Liver (tissue), 3 donors: Measurements from ENCODE around the gene TNFSF13.

Experiments
- CTCF ChIP-seq: fragments of 150-350 bp; IDR thresholded peaks from 2 replicates; pipeline ENCODE4 v1.5.1; 2017; ENCODE audit warnings: improper control_type of control experiment, low read depth, low read length; ENCODE audit not compliant: missing input control
- FOXA1 ChIP-seq: IDR thresholded peaks from 2 replicates; pipeline ENCODE4 v1.6.1; 2016; ENCODE audit warnings: antibody characterized with exemption
- GABPA ChIP-seq, 2 donors: IDR thresholded peaks in 1 of 2; conservative IDR thresholded peaks in 1 of 2; 2 replicates each; pipeline ENCODE4 v1.6.1; 2016; ENCODE audit warnings: antibody characterized with exemption in 2 of 2, mild to moderate bottlenecking in 1 of 2, moderate library complexity in 1 of 2
- HNF4A ChIP-seq, 2 donors: conservative IDR thresholded peaks; 2 replicates each; pipeline ENCODE4 v1.6.1; 2016; ENCODE audit warnings: antibody characterized with exemption in 2 of 2, mild to moderate bottlenecking in 2 of 2
- RAD21 ChIP-seq, 2 donors: IDR thresholded peaks; 2 replicates each; pipeline ENCODE4 v1.6.1; 2016; ENCODE audit warnings: antibody characterized with exemption in 2 of 2, mild to moderate bottlenecking in 2 of 2
- REST ChIP-seq: IDR thresholded peaks from 2 replicates; pipeline ENCODE4 v1.6.1; 2016; ENCODE audit warnings: antibody characterized with exemption, mild to moderate bottlenecking
- RXRA ChIP-seq, 2 donors: IDR thresholded peaks; 2 replicates each; pipeline ENCODE4 v1.6.1; 2017 to 2018; ENCODE audit warnings: antibody characterized with exemption in 2 of 2, mild to moderate bottlenecking in 1 of 2
- SP1 ChIP-seq: IDR thresholded peaks from 2 replicates; pipeline ENCODE4 v1.6.1; 2018; ENCODE audit warnings: antibody characterized with exemption, mild to moderate bottlenecking
- TAF1 ChIP-seq: conservative IDR thresholded peaks from 2 replicates; pipeline ENCODE4 v1.6.1; 2016; ENCODE audit warnings: antibody characterized with exemption, mild to moderate bottlenecking
- YY1 ChIP-seq: IDR thresholded peaks from 2 replicates; pipeline ENCODE4 v1.6.1; 2016; ENCODE audit warnings: antibody characterized with exemption, mild to moderate bottlenecking
- TF ChIP-seq, protein P1 (sequence below): IDR thresholded peaks from 2 replicates; pipeline ENCODE4 v1.6.1; 2016; ENCODE audit warnings: antibody characterized with exemption
- donor health status: healthy.
- donor health status: healthy.

- TF ChIP-seq CTCF (no peak), TAF1 (no peak), REST (no peak), SP1 (no peak), GABPA (IDR thresholded peaks at IDR 0.05 in 1 of 2, conservative IDR thresholded peaks at IDR 0.05 in 1 of 2) (no peak), HNF4A (conservative IDR thresholded peaks at IDR 0.05) (no peak), FOXA1 (no peak), RAD21 (IDR thresholded peaks at IDR 0.05) (no peak), RXRA (IDR thresholded peaks at IDR 0.05) (no peak), YY1 (no peak)
- TF ChIP-seq, protein P1, sequence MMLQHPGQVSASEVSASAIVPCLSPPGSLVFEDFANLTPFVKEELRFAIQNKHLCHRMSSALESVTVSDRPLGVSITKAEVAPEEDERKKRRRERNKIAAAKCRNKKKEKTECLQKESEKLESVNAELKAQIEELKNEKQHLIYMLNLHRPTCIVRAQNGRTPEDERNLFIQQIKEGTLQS: no peak
These were observed 11.0 kb downstream of the TNFSF13 start for GRCh38 chr17:7569571-7569970.
